ENCODE results near the gene RXRA. TPM values are rescaled to one million over a fixed set of nuclear protein-coding genes. Genes with fewer than 3 reads are reported as not detected.

The RXRA gene
- total and polyA plus RNA-seq, 2 donors (not counting 3 experiments of a cell fraction or from before 2014, with no cell fraction given), result 15.4 to 37.4 TPM

- Histone ChIP-seq H3K9ac (replicated peaks; ENCODE audit: extremely low read depth, insufficient read depth, low read length) (no peak overlapping the region), H2AFZ (ENCODE audit: low read depth, low read length) (no peak overlapping the region), H3K4me2 (ENCODE audit: insufficient read depth, low read length) (no peak overlapping the region), H3K9me1 (replicated peaks; ENCODE audit: control insufficient read depth, extremely low read depth, insufficient read depth, low read length) (no peaks in the 10 kb centered on the region), H3K27me3 (ENCODE audit: control insufficient read depth in 2 of 2, insufficient read depth in 2 of 2, low read length in 2 of 2) (peaks cover 0 to 2% of the 10 kb centered on the region in 2 experiments), H3K4me1 (ENCODE audit: control insufficient read depth, extremely low read depth, insufficient read depth, low read length) (no peaks in the 10 kb centered on the region), H3K9me3 (replicated peaks; ENCODE audit: control insufficient read depth, insufficient read depth, low read length) (no peaks in the 10 kb centered on the region), H3K79me2 (ENCODE audit: control insufficient read depth, insufficient read depth, low read length) (no peaks in the 10 kb centered on the region), H3K27ac (ENCODE audit: insufficient read depth, low read depth, low read length) (no peak overlapping the region), H4K20me1 (replicated peaks; ENCODE audit: control insufficient read depth, extremely low read depth, insufficient read depth, low read length) (no peaks in the 10 kb centered on the region), H3K4me3 (replicated peaks in 1 of 3; ENCODE audit: insufficient read depth in 1 of 3, low read depth in 1 of 3, low read length in 3 of 3) (no peak overlapping the region), H3K36me3 (ENCODE audit: control insufficient read depth in 2 of 2, extremely low read depth in 1 of 2, insufficient read depth in 2 of 2, low read length in 2 of 2) (no peaks in the 10 kb centered on the region)
- FAIRE-seq (no peak), DNase-seq (ENCODE audit: low read depth, low spot score) (no peak)
- POLR2A ChIA-PET, result no interaction called here
- TF ChIP-seq JUN (IDR thresholded peaks at IDR 0.05; ENCODE audit: borderline replicate concordance, insufficient read depth, insufficient read length, low read depth), result no peak
- no peak for TF ChIP-seq FOS (IDR thresholded peaks at IDR 0.05; ENCODE audit: borderline replicate concordance, insufficient read depth, low read length)
- no peak for TF ChIP-seq POLR2A (IDR thresholded peaks at IDR 0.05; ENCODE audit: low read depth, low read length)
- TF ChIP-seq CTCF (IDR thresholded peaks at IDR 0.05; ENCODE audit: extremely low read depth in 1 of 2, insufficient read depth in 1 of 2, low read depth in 1 of 2, low read length in 2 of 2), result no peak
- TF ChIP-seq GATA2 (IDR thresholded peaks at IDR 0.05; ENCODE audit: insufficient read depth, insufficient read length, low read depth, low read length), result no peak
- no peak for TF ChIP-seq MYC (IDR thresholded peaks at IDR 0.05; ENCODE audit: low read depth, low read length)
- TF ChIP-seq MAX (IDR thresholded peaks at IDR 0.05; ENCODE audit: insufficient read depth, insufficient read length), result no peak
- TF ChIP-seq EZH2 (IDR thresholded peaks at IDR 0.05; ENCODE audit: borderline replicate concordance, low read depth, low read length, severe bottlenecking), result no peak
- TF ChIP-seq POLR2AphosphoS5 (IDR thresholded peaks at IDR 0.05; ENCODE audit: insufficient read depth, low read depth, low read length), result no peak
- CTCF ChIA-PET, result no interaction called here
- dilution Hi-C loops (cut with MboI; ENCODE audit: extremely low pct_ligation_motif_present, low sequenced_read_pairs) (no loop called here), intact Hi-C loops (cut with micrococcal nuclease) (no loop called here)
- BruUV-seq (replicated peaks), result no TSS peak
These were observed 160.3 kb downstream of the RXRA start for GRCh38 chr9:134486596-134486995.

Small RNA genes lying within 50 kb of the gene (microRNA-seq; reads per million reads assigned to microRNA genes)
- 1.2 reads per million for gene MIR4669 (ENCODE audit: borderline number of aligned reads, borderline replicate concordance)

Small RNA genes lying within 50 kb of the gene (small RNA-seq; reads per million reads assigned to genes)
- gene MIR4669 (ENCODE audit: insufficient read depth, insufficient read length, low read depth, low replicate concordance), result not detected

Other genes starting within 250 kb of the RXRA start
- gene WDR5, start 190.4 kb upstream of the RXRA start, total RNA-seq, result 42.4 and 42.5 TPM in 2 replicates
- 30.8 and 32.1 TPM in 2 replicates for gene WDR5, start 190.4 kb upstream of the RXRA start, polyA plus RNA-seq
- gene RNU6ATAC, start 161.9 kb upstream of the RXRA start, total RNA-seq, result 116 and 164 TPM in 2 replicates
- gene RNU6ATAC, start 161.9 kb upstream of the RXRA start, polyA plus RNA-seq, result not detected in 2 replicates

Measured in endothelial cell of umbilical vein (primary cell).